HG03565 (cell line): ENCODE results near the gene PDSS2.
"Not testable (repeated sequence)": the region's sequence is repeated elsewhere in the genome, so short reads cannot be mapped to it uniquely, and the experiment has no call there.

ENCODE experiments used
- ATAC-seq: cut with Tn5 transposase; IDR thresholded peaks from one replicate; pipeline ENCODE4 v1.9.1; 2021; ENCODE audit warnings: mild to moderate bottlenecking, moderate library complexity; ENCODE audit not compliant: unreplicated experiment

PDSS2 gene

GRCh38 chr6:107184435-107184834 lies 274.9 kb downstream of the PDSS2 start:
- ATAC-seq, result no peak

- no peak for ATAC-seq
Observed at GRCh38 chr6:107180099-107180498, 279.3 kb downstream of the PDSS2 start.

GRCh38 chr6:107179004-107179403 lies 280.4 kb downstream of the PDSS2 start:
- ATAC-seq, result no peak

GRCh38 chr6:107173779-107174178 lies 285.6 kb downstream of the PDSS2 start:
- ATAC-seq, result no peak

GRCh38 chr6:107171513-107171912 lies 287.9 kb downstream of the PDSS2 start:
- ATAC-seq, result no peak

GRCh38 chr6:107164299-107164698 lies 295.1 kb downstream of the PDSS2 start:
- ATAC-seq, result not testable (repeated sequence)

GRCh38 chr6:107161521-107161920 lies 297.8 kb downstream of the PDSS2 start:
- no peak for ATAC-seq

GRCh38 chr6:107156617-107157016 lies 302.7 kb downstream of the PDSS2 start:
- ATAC-seq, result no peak

GRCh38 chr6:107154801-107155160 lies 304.6 kb downstream of the PDSS2 start:
- no peak for ATAC-seq

GRCh38 chr6:107154131-107154800 lies 305.1 kb downstream of the PDSS2 start:
- no peak for ATAC-seq

- no peak for ATAC-seq
Observed at GRCh38 chr6:107152638-107153430, 306.5 kb downstream of the PDSS2 start.

GRCh38 chr6:107144666-107145065 lies 314.7 kb downstream of the PDSS2 start:
- ATAC-seq, result no peak

- no peak for ATAC-seq
Observed at GRCh38 chr6:107144014-107144413, 315.4 kb downstream of the PDSS2 start.

- no peak for ATAC-seq
Observed at GRCh38 chr6:107140581-107140980, 318.8 kb downstream of the PDSS2 start.

GRCh38 chr6:107136324-107136723 lies 323.0 kb downstream of the PDSS2 start:
- not testable (repeated sequence) for ATAC-seq

GRCh38 chr6:107135048-107135680 lies 324.2 kb downstream of the PDSS2 start:
- ATAC-seq, result not testable (repeated sequence)

GRCh38 chr6:107132330-107132954 lies 326.9 kb downstream of the PDSS2 start:
- no peak for ATAC-seq

- ATAC-seq, result no peak
Observed at GRCh38 chr6:107129370-107129925, 329.9 kb downstream of the PDSS2 start.

GRCh38 chr6:107128577-107128976 lies 330.8 kb downstream of the PDSS2 start:
- no peak for ATAC-seq

- ATAC-seq, result no peak
Observed at GRCh38 chr6:107128175-107128574, 331.2 kb downstream of the PDSS2 start.

GRCh38 chr6:107125771-107126170 lies 333.6 kb downstream of the PDSS2 start:
- ATAC-seq, result no peak
